ENCODE results near the gene CCL24.
"Not testable (repeated sequence)": the region's sequence is repeated elsewhere in the genome, so short reads cannot be mapped to it uniquely, and the experiment has no call there.

The CCL24 gene

DNA sequence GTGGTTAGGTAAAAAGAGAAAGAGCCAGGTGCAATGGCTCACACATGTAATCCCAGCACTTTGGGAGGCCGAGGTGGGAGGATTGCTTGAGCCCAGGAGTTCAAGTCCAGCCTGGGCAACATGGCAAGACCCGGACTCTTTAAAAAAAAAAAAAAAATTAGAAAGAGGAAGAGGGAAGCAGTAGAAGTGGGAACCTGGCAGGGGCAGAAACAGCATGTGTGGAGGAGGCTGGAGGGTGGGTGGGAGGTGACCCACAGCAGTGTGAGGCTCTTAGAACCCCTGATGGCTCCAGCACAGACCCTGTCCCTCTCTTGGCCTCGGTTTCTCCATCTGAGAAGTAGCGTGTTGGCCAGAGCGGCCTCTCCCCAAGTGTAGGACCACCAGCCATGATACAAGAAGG lies 4.9 kb upstream of the CCL24 start:
- no peak for DNase-seq

DNA sequence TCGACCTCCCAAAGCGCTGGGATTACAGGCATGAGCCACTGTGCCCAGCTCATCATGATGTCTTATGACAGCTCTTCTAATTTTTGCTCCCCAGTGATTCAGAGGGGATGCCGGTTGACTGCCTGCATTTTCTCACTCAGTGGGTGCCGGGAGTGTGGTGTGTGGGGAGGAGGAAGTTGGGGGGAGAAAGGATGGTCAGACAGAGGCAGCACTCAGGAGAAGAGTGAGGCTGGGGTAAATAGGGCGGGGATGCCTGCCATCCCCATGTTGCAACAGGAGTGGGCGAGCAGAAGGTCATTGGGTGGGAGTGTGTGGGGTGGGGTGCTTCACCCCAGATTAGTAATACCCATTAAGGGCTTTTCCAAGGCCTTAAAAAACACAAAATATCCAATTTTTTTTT lies 3.5 kb upstream of the CCL24 start:
- no peak for DNase-seq

DNA sequence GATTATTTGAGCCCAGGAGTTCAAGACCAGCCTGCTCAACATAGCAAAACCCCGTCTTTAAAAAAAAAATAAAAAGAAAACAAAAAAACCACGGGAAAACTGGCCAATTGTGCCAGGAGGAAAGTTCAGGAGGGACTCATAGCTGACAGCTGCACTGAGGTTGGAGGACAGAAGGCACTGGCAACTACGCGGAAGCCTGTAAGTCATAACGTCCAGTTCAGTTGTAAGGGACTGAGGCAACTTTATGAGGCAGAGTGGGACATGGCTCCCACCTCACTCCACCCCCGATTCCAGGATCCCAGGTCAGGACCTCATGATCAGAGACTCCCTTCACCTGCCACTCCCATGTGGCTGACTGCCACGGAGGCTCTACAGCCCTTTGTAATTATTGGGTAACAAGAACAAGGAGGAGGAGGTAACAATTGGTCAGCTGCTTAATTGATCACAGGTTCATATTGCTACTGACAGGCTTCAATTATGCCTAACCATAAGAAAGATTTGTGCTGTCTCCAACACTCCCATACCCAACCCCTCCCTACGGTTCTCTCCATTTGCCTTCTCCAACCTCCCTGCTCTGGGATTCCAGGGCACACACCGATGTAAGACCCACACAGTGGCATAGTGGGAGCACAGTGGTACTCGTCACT lies 1.9 kb upstream of the CCL24 start:
- no peak for DNase-seq

DNA sequence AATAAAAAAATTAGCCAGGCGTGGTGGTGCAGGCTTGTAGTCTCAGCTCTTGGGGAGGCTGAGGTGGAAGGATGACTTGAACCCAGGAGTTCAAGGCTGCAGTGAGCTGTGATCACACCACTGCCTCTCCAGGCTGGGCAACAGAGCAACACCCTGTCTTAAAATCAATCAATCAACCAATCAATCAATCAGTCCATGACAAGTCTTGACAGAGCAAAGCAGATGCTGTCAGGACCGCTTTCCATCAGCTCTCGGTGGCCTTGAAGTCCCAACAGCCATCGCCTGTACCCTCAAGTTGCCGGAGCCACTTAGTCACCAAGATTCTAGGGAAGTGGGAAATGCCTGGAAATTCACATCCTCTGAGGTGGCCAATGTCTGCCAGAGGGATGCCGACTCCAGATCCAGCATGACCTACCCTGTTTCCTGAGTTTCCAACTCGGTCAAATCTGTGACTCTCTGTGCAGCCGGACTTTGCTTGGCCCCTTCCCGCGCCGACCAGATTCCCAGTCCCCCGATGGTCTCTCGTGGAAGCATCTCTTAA lies 871 bp upstream of the CCL24 start:
- DNase-seq: no peak

DNA sequence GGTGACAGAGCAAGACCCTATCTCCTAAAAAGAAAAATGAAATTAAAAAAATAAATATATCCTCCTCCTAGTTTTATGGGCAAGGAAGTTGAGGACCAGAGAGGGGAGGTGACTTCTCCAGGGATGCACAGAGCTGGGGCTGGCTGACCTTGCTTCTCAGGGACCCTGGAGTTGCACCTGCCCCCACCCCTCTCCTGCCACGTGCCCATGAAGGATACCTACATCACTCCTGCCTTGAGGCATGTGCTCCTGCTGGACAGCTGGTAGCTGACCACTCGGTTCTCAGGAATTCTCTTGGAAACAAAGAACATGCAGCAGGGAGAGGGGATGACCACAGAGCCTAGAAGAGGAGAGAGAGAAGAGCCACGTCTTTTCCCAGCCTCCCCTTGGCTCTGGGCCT lies 522 bp downstream of the CCL24 start:
- no peak for DNase-seq

DNA sequence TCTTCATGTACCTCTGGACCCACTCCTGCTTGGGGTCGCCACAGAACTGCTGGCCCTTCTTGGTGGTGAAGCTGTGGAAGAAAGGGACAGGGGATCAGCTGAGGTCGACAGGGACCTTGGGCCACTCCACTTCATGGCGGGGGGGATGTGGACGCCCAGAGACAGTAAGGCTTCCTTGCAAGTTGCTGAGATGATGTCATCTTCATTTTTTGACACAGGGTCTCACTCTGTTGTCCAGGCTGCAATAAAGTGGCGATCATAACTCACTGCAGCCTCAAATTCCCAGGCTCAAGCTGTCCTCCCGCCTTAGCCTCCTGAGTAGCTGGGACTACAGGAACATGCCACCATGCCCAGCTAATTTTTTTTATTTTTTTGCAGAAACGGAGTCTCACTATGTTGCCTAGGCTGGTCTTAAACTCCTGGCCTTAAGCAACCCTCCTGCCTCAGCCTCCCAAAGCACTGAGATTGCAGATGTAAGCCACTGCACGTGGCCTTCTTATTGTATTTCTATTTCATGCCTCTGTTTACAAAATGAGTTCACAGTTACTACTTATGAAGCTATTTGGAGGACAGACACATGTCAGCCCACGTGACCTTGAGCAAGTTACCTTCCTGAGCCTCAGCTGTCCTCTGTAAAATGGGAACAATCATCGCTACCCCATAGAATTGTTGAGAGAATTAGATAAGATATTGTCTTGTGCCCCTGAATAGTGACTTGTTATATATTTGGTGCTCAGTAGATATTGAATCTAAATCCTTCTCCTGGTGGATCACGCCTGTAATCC lies 1.5 kb downstream of the CCL24 start:
- no peak for DNase-seq

DNA sequence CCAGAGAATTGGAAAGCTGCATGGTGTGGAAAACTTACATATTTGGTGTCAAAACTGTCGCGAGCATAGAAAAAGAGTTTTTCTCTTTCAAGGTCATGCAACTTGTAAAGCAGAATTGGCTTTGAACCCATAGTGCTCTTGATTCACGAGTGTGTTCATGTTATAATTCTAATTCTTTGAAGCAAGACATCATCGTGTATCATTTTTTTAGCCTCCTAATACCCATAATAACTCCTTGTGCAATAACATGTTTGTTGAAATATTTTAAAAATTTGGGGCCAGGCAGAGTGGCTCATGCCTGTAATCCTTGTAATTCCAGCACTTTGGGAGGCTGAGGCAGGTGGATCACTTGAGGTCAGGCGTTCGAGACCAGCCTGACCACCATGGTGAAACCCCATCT lies 4.2 kb downstream of the CCL24 start:
- DNase-seq: no peak

DNA sequence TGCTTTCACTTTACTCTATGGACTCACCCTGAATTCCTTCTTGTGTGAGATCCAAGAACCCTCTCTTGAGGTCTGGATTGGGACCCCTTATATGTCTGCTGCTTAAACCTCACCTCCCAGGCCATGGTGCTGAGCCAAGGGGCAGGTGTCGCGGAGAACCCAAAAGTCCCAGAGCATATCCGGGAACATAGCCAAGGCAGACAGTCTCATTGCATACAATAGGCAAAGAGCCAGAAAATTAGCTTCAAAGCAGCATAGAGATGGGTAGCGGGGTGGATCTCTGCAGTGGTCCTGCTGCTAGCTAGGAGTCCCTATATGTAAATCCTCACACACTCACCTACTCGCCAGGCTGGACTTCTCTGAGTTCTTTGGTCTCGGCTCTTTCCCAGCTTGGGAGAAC lies 5.5 kb downstream of the CCL24 start:
- no peak for DNase-seq

DNA sequence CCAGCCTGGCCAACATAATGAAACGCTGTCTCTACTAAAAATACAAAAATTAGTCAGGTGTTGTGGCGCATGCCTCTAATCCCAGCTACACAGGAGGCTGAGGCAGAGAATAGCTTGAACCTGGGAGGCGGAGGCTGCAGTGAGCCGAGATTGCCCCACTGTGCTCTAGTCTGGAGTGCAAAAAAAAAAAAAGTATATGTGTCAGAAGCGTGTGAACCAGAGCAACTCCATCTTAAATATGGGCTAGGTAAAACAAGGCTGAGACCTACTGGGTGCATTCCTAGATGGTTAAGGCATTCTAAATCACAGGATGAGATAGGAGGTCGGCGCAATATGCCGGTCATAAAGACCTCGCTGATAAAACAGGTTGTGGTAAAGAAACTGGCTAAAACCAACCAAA lies 6.2 kb downstream of the CCL24 start:
- no peak for DNase-seq

DNA sequence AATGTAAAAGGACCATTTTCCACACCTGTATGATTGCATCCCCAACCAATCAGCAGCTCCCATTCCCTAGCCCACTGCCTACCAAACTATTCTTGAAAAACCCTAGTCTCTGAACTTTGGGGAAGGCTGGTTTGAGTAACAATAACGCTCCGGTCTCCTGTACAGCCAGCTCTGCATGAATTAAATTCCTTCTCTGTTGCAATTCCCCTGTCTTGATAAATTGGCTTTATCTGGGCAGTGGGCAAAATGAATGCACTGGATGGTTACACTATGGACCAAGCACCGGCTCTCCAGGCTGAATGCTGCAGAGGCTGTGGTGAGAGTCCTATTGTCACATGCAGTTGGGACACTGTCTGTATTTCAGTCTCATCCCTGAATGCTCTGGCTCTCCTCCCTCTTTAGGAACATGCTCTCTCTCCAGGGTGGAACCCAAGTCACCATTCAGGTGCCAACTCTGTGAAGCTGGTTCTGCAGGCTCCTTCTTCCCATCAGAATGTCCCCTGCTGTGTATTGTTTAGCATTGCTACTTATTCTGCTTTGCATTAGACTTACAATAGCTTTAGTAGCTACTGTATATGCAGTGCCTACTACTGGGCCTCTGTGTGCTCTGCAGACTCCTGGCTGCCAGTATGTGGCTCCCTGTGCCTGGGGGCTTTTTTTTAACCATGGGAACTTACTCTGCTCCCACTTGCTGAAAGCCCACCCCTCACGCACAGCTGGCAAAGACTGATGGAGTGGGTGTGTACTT lies 6.9 kb downstream of the CCL24 start:
- DNase-seq: no peak

DNA sequence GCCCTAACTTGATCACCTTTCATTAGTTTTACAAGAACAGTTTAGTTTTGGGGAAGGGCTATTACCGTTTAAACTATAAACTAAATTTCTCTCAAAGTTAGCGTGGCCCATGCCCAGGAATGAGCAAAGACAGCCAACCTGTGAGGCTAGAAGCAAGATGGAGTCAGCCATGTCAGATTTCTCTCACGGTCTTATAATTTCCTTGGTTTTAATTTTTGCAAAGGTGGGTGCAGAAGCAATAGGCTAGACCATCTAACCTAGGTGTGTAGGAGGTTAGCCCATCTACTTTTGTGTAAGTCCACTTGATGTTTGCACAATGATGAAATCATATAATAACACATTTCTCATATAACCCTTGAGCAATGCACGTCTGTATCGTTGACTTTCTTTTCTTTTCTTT lies 8.9 kb downstream of the CCL24 start:
- DNase-seq: no peak

DNA sequence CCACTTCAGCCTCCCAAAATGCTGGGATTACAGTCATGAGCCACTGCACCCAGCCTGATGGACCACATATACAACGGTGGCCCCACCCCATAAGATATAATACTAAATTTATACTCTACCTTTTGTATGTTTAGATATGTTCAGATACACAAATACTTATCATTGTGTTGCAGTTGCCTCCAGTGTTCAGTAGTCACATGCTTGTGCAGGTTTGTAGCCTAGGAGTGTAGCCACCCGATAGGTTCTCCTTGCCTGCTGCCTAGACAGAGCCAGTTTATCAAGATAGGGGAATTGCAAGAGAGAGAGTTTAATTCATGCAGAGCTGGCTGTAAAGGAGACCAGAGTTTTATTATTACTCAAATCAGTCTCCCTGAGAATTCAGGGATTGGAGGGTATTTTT lies 9.6 kb downstream of the CCL24 start:
- DNase-seq: no peak

DNA sequence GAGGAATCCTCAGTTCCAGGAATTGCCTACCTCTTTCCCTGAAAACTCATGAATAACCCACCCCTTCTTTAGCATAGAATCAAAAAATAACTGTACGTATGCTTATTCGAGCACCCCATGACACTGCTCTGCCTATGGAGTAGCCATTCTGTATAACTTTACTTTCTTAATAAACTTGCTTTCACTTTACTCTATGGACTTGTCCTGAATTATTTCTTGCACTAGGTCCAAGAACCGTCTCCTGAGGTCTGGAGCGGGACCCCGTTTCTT lies 11.1 kb downstream of the CCL24 start:
- no peak for DNase-seq

DNA sequence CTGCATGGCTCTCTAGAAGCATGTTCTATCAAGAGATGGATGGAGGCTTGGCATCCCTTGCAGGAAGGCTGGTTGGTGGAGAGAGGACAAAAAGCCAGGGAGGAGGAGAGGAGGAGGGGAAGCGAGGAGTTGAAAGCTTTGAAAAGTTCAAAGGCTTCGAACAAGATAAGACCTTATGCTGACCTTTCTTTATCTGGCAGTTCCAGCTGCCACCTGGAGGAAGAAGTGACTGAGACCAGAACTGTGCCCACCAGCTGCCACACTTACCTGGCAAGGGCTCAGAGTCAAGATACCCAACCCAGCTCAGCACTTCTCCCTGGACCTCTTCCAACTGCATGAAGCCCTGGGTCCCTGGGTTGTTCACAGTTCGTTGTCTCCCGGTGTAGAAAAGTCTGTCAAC lies 14.8 kb downstream of the CCL24 start:
- no peak for DNase-seq

DNA sequence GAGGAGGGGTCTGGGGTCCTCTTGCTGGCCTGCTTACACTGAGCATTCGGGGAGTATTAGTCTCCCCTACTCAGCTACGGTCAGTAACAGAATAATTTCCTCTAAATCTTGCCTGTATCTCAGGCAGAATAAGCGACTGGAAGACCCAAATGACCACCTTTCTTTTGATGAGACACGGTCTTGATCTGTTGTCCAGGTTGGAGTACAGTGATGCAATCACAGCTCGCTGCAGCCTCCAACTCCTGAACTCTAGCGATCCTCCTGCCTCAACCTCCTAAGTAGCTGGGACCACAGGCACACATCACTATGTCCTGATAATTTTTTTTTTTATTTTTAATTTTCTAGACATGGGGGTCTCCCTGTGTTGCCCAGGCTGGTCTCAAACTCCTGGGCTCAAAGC lies 17.2 kb downstream of the CCL24 start:
- DNase-seq: no peak

DNA sequence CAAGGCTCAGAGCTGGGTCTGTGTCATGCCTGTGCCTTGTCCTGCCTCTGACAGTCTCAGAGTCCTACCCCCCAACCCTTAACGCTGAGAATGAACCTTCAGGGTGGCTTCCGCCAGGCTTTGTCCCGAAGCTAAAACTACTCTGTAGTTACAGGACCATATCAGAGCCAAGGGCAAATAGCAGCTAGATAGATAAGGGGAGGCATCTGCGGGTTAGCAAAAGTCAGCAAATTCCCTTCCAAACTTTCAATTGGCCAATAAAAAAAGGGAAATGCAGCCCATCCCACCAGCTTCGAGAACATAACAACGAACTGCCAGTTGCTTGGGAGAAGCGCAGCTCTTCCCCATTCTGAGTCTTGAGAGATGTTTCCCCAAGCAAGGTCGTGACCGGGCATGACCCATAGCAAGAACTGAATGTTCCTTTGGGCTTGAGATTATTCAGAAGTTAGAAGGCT lies 17.7 kb downstream of the CCL24 start:
- no peak for DNase-seq

DNA sequence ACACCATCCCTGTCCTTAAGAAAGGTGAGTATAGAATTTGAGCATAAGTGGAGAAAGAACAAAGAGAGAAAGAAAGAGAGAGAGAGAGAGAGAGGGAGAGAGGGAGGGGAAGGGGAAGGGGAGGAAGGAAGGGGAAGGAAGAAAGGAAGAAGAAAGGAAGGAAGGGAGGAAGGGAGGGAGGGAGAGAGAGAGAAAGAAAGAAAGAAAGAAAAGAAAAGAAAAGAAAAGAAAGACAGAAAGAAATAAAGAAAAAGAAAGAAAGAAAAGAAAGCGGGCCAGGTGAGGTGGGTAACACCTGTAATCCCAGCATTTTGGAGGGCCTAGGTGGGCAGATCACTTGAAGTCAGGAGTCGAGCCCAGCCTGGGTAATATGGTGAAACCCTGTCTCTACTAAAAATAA lies 19.9 kb downstream of the CCL24 start:
- DNase-seq: no peak

DNA sequence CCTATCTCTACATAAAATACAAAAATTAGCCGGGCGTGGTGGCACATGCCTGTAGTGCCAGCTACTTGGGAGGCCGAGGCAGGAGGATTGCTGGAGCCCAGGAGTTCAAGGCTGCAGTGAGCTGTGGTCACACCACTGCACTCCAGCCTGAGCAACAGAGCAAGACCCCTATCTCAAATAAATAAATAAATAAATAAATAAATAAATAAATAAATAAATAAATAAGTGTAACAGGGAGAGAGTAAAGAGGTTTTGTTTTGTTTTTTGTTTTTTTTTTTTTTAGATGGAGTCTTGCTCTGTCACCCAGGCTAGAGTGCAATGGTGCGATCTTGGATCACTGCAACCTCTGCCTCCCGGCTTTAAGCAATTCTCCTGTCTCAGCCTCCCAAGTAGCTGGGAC lies 21.0 kb downstream of the CCL24 start:
- DNase-seq: not testable (repeated sequence)

DNA sequence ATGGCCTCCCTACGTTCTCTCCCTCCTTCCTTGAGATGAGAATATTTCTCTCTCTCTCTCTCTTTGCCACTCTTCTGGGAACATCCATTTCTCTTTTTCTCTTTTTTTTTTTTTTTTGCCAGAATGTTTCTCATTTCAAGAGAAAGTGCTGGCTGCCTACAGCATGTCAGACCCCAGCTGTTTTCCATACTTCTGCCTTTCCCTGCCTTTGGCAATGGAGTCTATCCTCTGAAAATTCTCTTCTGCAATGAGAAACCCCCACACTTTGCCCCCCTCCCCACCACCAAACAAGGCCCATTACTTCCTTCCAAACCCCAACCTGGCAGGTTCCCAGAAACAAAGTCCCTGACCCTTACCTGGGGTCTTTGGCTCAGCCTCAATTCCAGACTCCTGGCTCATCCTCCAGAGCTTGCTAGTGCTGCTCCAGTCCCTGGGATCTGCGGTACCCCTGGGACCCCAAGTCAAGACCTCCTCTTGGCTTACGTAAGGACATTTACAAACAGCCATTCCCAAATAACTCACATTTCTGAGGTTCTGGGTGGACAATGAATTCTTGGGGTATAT lies 24.2 kb downstream of the CCL24 start:
- DNase-seq: no peak

DNA sequence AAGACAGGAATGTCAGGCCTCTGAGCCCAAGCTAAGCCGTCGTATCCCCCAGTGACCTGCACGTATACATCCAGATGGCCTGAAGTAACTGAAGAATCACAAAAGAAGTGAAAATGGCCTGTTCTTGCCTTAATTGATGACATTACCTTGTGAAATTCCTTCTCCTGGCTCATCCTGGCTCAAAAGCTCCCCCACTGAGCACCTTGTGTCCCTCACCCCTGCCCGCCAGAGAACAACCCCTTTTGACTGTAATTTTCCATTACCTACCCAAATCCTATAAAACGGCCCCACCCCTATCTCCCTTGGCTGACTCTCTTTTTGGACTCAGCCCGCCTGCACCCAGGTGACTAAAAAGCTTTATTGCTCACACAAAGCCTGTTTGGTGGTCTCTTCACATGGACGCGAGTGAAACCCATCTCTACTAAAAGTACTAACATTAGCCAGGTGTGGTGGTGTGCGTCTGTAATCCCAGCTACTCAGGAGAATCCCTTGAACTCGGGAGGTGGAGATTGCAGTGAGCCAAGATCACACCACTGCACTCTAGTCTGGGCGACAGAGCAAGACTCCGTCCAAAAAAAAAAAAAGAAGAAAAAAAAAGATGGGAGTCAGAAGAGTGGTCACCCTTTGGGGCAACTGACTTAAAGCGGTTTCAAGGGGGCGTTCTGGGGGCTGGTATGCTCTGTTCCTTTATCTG lies 25.3 kb downstream of the CCL24 start:
- not testable (repeated sequence) for DNase-seq

DNA sequence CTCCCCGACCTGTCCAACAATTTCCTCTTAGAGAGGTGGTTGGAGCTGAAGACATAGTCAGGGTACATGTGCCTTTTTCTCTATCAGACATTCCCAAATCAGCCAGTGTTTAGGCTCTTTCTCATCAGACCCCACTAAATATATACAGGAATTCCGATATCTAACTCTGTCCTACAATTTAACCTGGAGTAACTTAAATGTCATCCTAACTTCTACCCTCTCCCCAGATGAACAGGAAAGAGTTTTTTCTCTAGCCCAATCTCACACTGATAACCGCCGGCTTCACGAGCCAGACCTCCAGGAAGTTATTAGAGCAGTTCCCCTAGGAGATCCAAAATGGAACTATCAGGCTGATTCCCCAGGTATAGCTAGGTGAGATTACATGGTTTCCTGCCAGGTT lies 30.5 kb downstream of the CCL24 start:
- not testable (repeated sequence) for DNase-seq

DNA sequence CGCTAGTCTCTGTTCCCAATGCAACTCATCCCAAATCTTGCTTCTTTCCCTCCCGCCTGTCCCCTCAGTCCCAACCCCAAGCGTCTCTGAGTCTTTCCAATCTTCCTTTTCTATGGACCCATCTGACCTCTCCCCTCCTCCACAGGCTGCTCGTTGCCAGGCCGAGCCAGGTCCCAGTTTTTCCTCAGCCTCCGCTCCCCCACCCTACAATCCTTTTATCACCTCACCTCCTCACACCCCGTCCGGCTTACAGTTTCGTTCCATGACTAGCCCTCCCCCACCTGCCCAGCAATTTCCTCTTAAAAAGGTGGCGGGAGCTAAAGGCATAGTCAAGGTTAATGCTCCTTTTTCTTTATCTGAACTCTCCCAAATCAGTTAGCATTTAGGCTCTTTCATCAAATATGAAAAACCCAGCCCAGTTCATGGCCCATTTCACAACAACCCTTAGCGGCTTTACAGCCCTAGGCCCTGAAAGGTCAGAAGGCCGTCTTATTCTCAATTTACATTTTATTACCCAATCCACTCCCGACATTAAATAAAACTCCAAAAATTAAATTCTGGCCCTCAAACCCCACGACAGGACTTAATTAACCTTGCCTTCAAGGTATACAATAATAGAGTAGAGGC lies 32.8 kb downstream of the CCL24 start:
- DNase-seq: not testable (repeated sequence)

DNA sequence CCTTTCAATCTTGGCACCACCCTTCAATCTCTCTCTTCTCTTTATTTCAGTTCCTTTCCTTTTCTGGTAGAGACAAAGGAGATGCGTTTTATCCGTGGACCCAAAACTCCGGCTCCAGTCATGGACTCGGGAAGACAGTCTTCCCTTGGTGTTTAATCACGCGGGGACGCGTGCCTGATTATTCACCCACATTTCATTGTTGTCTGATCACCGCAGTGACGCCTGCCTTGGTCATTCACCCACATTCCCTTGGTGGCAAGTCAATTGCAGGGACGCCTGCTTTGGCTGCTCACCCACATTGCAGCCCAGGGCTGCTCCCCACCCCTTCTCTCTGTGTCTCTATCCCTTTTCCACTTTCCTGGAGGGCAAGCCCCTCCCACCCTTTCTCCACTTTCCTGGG lies 34.1 kb downstream of the CCL24 start:
- DNase-seq: not testable (repeated sequence)
